ENCODE results near the gene AUTS2. TPM values are rescaled to one million over a fixed set of nuclear protein-coding genes. Genes with fewer than 3 reads are reported as not detected.

AUTS2 gene
- total and polyA plus RNA-seq, 2 of the 8 experiments (the other 6 are each of a cell fraction or from before 2014, with no cell fraction given), result 25.9 to 101 TPM

DNA sequence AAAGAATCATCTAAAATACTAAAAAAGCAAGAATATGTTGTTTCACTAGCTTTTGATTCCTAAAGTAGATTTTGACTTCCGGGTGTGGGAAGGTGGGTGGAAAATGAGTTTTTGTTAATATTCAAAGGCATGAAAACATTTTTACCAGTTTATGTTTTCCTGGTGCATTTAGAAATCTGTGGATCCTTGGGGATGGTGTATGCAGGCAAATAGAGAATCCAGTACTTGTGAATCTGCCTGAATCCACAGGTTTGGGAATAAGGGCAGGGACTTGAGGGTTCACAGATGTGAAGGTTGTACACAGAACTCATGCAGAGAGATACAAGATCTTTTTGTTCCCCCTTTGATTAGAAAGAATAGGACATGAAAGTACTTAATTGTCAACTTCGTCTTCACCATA, 22.4 kb downstream of the AUTS2 start (continued):
- TF ChIP-seq, protein P1, sequence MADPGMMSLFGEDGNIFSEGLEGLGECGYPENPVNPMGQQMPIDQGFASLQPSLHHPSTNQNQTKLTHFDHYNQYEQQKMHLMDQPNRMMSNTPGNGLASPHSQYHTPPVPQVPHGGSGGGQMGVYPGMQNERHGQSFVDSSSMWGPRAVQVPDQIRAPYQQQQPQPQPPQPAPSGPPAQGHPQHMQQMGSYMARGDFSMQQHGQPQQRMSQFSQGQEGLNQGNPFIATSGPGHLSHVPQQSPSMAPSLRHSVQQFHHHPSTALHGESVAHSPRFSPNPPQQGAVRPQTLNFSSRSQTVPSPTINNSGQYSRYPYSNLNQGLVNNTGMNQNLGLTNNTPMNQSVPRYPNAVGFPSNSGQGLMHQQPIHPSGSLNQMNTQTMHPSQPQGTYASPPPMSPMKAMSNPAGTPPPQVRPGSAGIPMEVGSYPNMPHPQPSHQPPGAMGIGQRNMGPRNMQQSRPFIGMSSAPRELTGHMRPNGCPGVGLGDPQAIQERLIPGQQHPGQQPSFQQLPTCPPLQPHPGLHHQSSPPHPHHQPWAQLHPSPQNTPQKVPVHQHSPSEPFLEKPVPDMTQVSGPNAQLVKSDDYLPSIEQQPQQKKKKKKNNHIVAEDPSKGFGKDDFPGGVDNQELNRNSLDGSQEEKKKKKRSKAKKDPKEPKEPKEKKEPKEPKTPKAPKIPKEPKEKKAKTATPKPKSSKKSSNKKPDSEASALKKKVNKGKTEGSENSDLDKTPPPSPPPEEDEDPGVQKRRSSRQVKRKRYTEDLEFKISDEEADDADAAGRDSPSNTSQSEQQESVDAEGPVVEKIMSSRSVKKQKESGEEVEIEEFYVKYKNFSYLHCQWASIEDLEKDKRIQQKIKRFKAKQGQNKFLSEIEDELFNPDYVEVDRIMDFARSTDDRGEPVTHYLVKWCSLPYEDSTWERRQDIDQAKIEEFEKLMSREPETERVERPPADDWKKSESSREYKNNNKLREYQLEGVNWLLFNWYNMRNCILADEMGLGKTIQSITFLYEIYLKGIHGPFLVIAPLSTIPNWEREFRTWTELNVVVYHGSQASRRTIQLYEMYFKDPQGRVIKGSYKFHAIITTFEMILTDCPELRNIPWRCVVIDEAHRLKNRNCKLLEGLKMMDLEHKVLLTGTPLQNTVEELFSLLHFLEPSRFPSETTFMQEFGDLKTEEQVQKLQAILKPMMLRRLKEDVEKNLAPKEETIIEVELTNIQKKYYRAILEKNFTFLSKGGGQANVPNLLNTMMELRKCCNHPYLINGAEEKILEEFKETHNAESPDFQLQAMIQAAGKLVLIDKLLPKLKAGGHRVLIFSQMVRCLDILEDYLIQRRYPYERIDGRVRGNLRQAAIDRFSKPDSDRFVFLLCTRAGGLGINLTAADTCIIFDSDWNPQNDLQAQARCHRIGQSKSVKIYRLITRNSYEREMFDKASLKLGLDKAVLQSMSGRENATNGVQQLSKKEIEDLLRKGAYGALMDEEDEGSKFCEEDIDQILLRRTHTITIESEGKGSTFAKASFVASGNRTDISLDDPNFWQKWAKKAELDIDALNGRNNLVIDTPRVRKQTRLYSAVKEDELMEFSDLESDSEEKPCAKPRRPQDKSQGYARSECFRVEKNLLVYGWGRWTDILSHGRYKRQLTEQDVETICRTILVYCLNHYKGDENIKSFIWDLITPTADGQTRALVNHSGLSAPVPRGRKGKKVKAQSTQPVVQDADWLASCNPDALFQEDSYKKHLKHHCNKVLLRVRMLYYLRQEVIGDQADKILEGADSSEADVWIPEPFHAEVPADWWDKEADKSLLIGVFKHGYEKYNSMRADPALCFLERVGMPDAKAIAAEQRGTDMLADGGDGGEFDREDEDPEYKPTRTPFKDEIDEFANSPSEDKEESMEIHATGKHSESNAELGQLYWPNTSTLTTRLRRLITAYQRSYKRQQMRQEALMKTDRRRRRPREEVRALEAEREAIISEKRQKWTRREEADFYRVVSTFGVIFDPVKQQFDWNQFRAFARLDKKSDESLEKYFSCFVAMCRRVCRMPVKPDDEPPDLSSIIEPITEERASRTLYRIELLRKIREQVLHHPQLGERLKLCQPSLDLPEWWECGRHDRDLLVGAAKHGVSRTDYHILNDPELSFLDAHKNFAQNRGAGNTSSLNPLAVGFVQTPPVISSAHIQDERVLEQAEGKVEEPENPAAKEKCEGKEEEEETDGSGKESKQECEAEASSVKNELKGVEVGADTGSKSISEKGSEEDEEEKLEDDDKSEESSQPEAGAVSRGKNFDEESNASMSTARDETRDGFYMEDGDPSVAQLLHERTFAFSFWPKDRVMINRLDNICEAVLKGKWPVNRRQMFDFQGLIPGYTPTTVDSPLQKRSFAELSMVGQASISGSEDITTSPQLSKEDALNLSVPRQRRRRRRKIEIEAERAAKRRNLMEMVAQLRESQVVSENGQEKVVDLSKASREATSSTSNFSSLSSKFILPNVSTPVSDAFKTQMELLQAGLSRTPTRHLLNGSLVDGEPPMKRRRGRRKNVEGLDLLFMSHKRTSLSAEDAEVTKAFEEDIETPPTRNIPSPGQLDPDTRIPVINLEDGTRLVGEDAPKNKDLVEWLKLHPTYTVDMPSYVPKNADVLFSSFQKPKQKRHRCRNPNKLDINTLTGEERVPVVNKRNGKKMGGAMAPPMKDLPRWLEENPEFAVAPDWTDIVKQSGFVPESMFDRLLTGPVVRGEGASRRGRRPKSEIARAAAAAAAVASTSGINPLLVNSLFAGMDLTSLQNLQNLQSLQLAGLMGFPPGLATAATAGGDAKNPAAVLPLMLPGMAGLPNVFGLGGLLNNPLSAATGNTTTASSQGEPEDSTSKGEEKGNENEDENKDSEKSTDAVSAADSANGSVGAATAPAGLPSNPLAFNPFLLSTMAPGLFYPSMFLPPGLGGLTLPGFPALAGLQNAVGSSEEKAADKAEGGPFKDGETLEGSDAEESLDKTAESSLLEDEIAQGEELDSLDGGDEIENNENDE (IDR thresholded peaks at IDR 0.05; ENCODE audit: insufficient replicate concordance, low read length), result no peak
- TF ChIP-seq HDAC6 (IDR thresholded peaks at IDR 0.05; ENCODE audit: low read depth, low read length), result no peak
- no peak for TF ChIP-seq POLR2A (IDR thresholded peaks at IDR 0.05; ENCODE audit: control extremely low read depth in 1 of 2, low read depth in 2 of 2, low read length in 2 of 2)
- no peak for TF ChIP-seq RXRA (IDR thresholded peaks at IDR 0.05; ENCODE audit: insufficient read depth, low read depth, low read length)
- no peak for TF ChIP-seq SP2 (IDR thresholded peaks at IDR 0.05; ENCODE audit: low read length)
- TF ChIP-seq SAP30 (IDR thresholded peaks at IDR 0.05; ENCODE audit: insufficient read depth, insufficient replicate concordance, low read length), result no peak
- TF ChIP-seq SP4 (IDR thresholded peaks at IDR 0.05; ENCODE audit: low read length), result no peak
- TF ChIP-seq TCF12 (IDR thresholded peaks at IDR 0.05; ENCODE audit: low read depth, low read length), result no peak
- no peak for TF ChIP-seq EZH2 (IDR thresholded peaks at IDR 0.05; ENCODE audit: low read depth, low read length, severe bottlenecking)
- no peak for TF ChIP-seq CBX5 (IDR thresholded peaks at IDR 0.05; ENCODE audit: low read depth, low read length)
- no peak for TF ChIP-seq PHF8 (conservative IDR thresholded peaks at IDR 0.05; ENCODE audit: low read depth, low read length)
- TF ChIP-seq MAFK (IDR thresholded peaks at IDR 0.05; ENCODE audit: low read depth, low read length), result no peak
